Gastroesophageal sphincter (tissue), 3 donors: Measurements from ENCODE around the gene GRID1.

ENCODE experiments used
- POLR2A ChIP-seq, 2 donors: fragments of 450-650 bp; IDR thresholded peaks; one replicate each; pipeline ENCODE4 v1.6.1; 2017; ENCODE audit warnings: antibody characterized with exemption in 2 of 2, mild to moderate bottlenecking in 2 of 2, moderate library complexity in 1 of 2
- TF ChIP-seq, protein P1 (sequence below), 4 experiments: fragments of 200-600 bp in 2 of 4; fragments of 450-650 bp in 2 of 4; sonication (generic) in 1 of 4; IDR thresholded peaks; one replicate each; pipeline ENCODE4 v1.5.1; 2017 to 2019; ENCODE audit warnings: antibody characterized with exemption in 4 of 4, mild to moderate bottlenecking in 2 of 4, moderate library complexity in 2 of 4

DNA sequence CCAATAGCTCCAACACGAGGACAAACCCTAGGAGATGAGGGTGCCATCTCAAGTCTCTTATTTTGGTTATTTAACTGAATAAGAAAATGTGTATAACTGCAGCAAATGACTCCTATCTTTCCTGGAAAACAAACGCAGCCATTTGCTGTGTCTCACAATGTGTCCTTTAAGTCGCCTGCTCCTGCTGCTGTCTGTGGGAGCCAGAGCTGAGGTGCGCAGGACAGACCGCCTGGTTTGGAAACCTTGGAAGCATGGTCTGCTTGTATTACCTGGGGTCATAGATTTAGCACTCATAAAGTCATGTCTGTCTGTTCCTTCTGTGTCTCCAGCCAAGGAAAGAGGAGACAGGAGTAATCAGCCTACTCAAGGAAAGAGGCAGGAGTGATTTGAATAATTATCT lies 760.2 kb downstream of the GRID1 start:
- TF ChIP-seq, protein P1, sequence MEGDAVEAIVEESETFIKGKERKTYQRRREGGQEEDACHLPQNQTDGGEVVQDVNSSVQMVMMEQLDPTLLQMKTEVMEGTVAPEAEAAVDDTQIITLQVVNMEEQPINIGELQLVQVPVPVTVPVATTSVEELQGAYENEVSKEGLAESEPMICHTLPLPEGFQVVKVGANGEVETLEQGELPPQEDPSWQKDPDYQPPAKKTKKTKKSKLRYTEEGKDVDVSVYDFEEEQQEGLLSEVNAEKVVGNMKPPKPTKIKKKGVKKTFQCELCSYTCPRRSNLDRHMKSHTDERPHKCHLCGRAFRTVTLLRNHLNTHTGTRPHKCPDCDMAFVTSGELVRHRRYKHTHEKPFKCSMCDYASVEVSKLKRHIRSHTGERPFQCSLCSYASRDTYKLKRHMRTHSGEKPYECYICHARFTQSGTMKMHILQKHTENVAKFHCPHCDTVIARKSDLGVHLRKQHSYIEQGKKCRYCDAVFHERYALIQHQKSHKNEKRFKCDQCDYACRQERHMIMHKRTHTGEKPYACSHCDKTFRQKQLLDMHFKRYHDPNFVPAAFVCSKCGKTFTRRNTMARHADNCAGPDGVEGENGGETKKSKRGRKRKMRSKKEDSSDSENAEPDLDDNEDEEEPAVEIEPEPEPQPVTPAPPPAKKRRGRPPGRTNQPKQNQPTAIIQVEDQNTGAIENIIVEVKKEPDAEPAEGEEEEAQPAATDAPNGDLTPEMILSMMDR (IDR thresholded peaks at IDR 0.05), result no peak
- TF ChIP-seq POLR2A (IDR thresholded peaks at IDR 0.05), result no peak
